Testis (tissue), 2 donors: Measurements from ENCODE around the gene GRAMD1A.

Experiments
- POLR2A ChIP-seq: fragments of 450-650 bp; IDR thresholded peaks from one replicate; pipeline ENCODE4 v1.6.1; 2017; ENCODE audit warnings: antibody characterized with exemption, mild to moderate bottlenecking, moderate library complexity
- TF ChIP-seq, protein P1 (sequence below), 3 experiments: fragments of 450-650 bp in 2 of 3; fragments of 200-600 bp in 1 of 3; sonication (generic) in 1 of 3; IDR thresholded peaks; one replicate each; pipeline ENCODE4 v1.5.1; 2016 to 2019; ENCODE audit warnings: antibody characterized with exemption in 3 of 3, mild to moderate bottlenecking in 2 of 3, moderate library complexity in 1 of 3

DNA sequence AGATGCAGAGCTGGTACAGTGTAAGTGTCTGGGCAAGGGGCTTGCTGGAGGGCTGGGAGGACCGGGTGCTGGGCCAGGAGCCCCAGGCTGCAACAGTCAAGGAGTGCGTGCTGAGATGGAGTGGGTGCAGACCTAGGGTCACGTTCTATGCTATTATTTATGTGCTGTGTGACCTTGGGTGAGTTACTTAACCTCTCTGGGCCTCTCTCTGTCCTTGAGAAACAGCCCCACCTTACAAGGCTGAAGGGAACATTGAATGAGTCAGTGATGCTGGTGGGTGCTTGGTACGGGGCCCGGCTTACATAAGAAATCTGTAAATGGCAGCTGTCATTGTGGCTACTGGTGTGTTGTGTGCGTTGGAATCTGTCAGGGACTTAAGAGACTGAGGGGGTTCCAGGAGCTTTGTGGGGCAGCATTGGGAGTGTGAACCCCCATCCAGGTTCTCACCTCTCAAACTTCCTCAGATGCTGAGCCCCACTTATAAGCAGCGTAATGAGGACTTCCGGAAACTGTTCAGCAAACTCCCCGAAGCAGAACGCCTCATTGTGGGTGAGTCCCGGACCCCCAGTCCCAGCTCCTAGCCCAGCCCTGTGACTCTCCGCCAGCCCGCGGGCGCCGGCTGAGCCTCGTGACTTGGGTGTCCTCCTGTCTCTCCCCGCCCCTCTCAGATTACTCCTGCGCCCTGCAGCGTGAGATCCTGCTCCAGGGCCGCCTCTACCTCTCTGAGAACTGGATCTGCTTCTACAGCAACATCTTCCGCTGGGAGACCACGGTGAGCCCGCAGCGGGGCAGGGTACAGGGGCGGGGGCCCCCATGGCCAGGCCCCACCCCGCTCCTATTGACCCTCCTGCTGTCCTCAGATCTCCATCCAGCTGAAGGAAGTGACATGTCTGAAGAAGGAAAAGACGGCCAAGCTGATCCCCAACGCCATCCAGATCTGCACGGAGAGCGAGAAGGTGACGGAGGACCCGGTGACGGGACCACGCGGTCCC is 9.6 kb downstream of the GRAMD1A start:
- TF ChIP-seq, protein P1, sequence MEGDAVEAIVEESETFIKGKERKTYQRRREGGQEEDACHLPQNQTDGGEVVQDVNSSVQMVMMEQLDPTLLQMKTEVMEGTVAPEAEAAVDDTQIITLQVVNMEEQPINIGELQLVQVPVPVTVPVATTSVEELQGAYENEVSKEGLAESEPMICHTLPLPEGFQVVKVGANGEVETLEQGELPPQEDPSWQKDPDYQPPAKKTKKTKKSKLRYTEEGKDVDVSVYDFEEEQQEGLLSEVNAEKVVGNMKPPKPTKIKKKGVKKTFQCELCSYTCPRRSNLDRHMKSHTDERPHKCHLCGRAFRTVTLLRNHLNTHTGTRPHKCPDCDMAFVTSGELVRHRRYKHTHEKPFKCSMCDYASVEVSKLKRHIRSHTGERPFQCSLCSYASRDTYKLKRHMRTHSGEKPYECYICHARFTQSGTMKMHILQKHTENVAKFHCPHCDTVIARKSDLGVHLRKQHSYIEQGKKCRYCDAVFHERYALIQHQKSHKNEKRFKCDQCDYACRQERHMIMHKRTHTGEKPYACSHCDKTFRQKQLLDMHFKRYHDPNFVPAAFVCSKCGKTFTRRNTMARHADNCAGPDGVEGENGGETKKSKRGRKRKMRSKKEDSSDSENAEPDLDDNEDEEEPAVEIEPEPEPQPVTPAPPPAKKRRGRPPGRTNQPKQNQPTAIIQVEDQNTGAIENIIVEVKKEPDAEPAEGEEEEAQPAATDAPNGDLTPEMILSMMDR (IDR thresholded peaks at IDR 0.05), result no peak
- TF ChIP-seq POLR2A, result no peak
